Measurements from ENCODE around the gene ACTG1. TPM values are rescaled to one million over a fixed set of nuclear protein-coding genes. Genes with fewer than 3 reads are reported as not detected.
A peak's percentile ranks its signal among the peaks of the same experiment; 100 is the strongest.

Gene ACTG1
- total and polyA plus RNA-seq, 9 of the 15 experiments (the other 6 are each of a cell fraction or from before 2014, with no cell fraction given) = 224 to 1,775 (median 568) TPM

DNA sequence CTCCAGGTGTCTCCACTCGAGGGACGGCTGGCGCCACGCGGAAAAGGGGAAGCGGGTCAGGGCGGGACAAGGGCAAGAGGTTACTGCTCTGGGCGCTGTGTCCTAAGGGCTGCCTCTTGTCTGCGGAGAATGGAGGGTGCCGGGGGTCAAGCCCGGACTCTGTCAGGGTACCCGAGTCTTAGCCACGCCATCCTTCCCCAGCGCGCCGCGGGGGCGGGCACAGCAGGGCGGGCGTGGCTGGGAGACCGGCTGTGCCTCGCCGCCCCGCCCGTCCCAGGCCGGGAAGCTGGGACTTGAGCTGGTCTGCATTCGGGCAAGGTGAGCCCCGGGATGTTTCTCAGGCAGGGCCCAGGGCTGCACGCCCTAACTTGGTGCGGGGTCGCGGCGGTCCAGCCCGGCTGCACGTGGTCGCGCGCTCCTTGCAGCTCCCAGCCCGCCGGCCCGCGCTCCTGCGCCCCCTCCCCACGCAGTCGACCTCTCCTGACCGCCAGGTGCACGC lies 6.2 kb upstream of the ACTG1 start:
- H3K9me1 ChIP-seq (ENCODE audit: control insufficient read depth, insufficient read depth, low read length) = no peaks in the 10 kb centered on the region
- ChIA-PET CTCF (ENCODE audit: low intra/inter-chr PET ratio) (interaction anchor here (0.8 kb wide), 1 partner anchor 34 kb away, joined by 5 read pairs; no protein-coding TSS in a partner anchor), POLR2A (interaction anchor here (0.5 to 2.3 kb wide), 12 partner anchors 8 to 1128 kb away, joined by 3 to 12 read pairs (median 3); partner anchors contain the start of gene FAAP100)
- H3K36me3 ChIP-seq (ENCODE audit: control insufficient read depth, insufficient read depth, low read length) = no peaks in the 10 kb centered on the region
- H4K20me1 ChIP-seq (replicated peaks; ENCODE audit: control insufficient read depth, insufficient read depth, low read length) = no peaks in the 10 kb centered on the region
- in situ Hi-C loops (cut with MboI) = no loop called here
- no TSS peak for BruUV-seq (replicated peaks)
- intact Hi-C loops (cut with micrococcal nuclease) = no loop called here
- peak overlapping the region; percentile 74 to 89; a peak in 3 of 4 replicates for H3K9ac ChIP-seq (ENCODE audit: insufficient read depth in 1 of 2, low read depth in 2 of 2, low read length in 2 of 2)
- H3K4me3 ChIP-seq = peak overlapping the region; percentile 46
- H3K4me2 ChIP-seq (ENCODE audit: insufficient read depth, low read length) = peak overlapping the region; percentile 74
- FAIRE-seq (no peak), DNase-seq (ENCODE audit: extremely low read depth in 1 of 4, low spot score in 3 of 4) (peak; percentile 60 to 69 (median 64)), ATAC-seq (peak; percentile 70)
- WGBS (ENCODE audit: insufficient coverage, low coverage, missing lambda C conversion rate) = 8% methylated on average over 20 of the region's 47 CpGs
- no peaks in the 10 kb centered on the region for H3K9me3 ChIP-seq (replicated peaks; ENCODE audit: control insufficient read depth, insufficient read depth, low read depth, low read length)
- peaks cover 5 to 71% of the 10 kb centered on the region in 2 experiments; a peak in 4 of 5 replicates for H3K4me1 ChIP-seq (replicated peaks in 1 of 2; ENCODE audit: control insufficient read depth in 2 of 2, insufficient read depth in 2 of 2, low read length in 2 of 2)
- peak overlapping the region; percentile 88 for H2AFZ ChIP-seq (ENCODE audit: low read depth, low read length)
- no peaks in the 10 kb centered on the region for H3K27me3 ChIP-seq (ENCODE audit: control insufficient read depth in 2 of 2, insufficient read depth in 2 of 2, low read length in 2 of 2)
- no peaks in the 10 kb centered on the region for H3K79me2 ChIP-seq (ENCODE audit: control insufficient read depth, insufficient read depth, low read length)
- peak overlapping the region; percentile 67; the same call in 2 of the 3 replicates for H3K27ac ChIP-seq (ENCODE audit: extremely low read depth, low read depth, low read length)
- 0 out of 4 replicates have a peak, but pooled peaks of 1 of the 2 experiments have one; percentile 10 for TF ChIP-seq SIN3A (IDR thresholded peaks at IDR 0.05; ENCODE audit: borderline replicate concordance in 2 of 2, control insufficient read depth in 1 of 2, low read depth in 2 of 2, low read length in 2 of 2)
- TF ChIP-seq, protein P1, sequence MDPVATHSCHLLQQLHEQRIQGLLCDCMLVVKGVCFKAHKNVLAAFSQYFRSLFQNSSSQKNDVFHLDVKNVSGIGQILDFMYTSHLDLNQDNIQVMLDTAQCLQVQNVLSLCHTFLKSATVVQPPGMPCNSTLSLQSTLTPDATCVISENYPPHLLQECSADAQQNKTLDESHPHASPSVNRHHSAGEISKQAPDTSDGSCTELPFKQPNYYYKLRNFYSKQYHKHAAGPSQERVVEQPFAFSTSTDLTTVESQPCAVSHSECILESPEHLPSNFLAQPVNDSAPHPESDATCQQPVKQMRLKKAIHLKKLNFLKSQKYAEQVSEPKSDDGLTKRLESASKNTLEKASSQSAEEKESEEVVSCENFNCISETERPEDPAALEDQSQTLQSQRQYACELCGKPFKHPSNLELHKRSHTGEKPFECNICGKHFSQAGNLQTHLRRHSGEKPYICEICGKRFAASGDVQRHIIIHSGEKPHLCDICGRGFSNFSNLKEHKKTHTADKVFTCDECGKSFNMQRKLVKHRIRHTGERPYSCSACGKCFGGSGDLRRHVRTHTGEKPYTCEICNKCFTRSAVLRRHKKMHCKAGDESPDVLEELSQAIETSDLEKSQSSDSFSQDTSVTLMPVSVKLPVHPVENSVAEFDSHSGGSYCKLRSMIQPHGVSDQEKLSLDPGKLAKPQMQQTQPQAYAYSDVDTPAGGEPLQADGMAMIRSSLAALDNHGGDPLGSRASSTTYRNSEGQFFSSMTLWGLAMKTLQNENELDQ (CRISPR knock-in tag; IDR thresholded peaks at IDR 0.05; ENCODE audit: borderline replicate concordance) = no peak
- no peak for TF ChIP-seq MEF2A (IDR thresholded peaks at IDR 0.05; ENCODE audit: control insufficient read depth, low read depth, low read length)
- TF ChIP-seq, protein P2, sequence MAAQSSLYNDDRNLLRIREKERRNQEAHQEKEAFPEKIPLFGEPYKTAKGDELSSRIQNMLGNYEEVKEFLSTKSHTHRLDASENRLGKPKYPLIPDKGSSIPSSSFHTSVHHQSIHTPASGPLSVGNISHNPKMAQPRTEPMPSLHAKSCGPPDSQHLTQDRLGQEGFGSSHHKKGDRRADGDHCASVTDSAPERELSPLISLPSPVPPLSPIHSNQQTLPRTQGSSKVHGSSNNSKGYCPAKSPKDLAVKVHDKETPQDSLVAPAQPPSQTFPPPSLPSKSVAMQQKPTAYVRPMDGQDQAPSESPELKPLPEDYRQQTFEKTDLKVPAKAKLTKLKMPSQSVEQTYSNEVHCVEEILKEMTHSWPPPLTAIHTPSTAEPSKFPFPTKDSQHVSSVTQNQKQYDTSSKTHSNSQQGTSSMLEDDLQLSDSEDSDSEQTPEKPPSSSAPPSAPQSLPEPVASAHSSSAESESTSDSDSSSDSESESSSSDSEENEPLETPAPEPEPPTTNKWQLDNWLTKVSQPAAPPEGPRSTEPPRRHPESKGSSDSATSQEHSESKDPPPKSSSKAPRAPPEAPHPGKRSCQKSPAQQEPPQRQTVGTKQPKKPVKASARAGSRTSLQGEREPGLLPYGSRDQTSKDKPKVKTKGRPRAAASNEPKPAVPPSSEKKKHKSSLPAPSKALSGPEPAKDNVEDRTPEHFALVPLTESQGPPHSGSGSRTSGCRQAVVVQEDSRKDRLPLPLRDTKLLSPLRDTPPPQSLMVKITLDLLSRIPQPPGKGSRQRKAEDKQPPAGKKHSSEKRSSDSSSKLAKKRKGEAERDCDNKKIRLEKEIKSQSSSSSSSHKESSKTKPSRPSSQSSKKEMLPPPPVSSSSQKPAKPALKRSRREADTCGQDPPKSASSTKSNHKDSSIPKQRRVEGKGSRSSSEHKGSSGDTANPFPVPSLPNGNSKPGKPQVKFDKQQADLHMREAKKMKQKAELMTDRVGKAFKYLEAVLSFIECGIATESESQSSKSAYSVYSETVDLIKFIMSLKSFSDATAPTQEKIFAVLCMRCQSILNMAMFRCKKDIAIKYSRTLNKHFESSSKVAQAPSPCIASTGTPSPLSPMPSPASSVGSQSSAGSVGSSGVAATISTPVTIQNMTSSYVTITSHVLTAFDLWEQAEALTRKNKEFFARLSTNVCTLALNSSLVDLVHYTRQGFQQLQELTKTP (IDR thresholded peaks at IDR 0.05; ENCODE audit: low read depth in 1 of 2, partially characterized antibody in 2 of 2) = no peak
- peak; percentile 83 for TF ChIP-seq SPI1 (IDR thresholded peaks at IDR 0.05; ENCODE audit: borderline replicate concordance, low read depth, low read length)
- TF ChIP-seq SAP30 (IDR thresholded peaks at IDR 0.05; ENCODE audit: borderline replicate concordance, insufficient read depth, low read depth, low read length, poor library complexity, severe bottlenecking) = peak; percentile 35
- TF ChIP-seq GABPB1 (CRISPR knock-in tag; IDR thresholded peaks at IDR 0.05) = 0 out of 2 replicates have a peak, but pooled peaks have one; percentile 11
- TF ChIP-seq HCFC1 (IDR thresholded peaks at IDR 0.05; ENCODE audit: low read depth, low read length) = no peak
- TF ChIP-seq ATF7 (IDR thresholded peaks at IDR 0.05) = no peak
- TF ChIP-seq ZNF212 (CRISPR knock-in tag; IDR thresholded peaks at IDR 0.05) = no peak
- no peak for TF ChIP-seq SOX6 (IDR thresholded peaks at IDR 0.05)
- peak; percentile 41; the same call in 1 of the 2 replicates for TF ChIP-seq SAFB (IDR thresholded peaks at IDR 0.05; ENCODE audit: borderline replicate concordance, low read depth, low read length)

Data from K562 (cell line).